GM23338 (cell line): Measurements from ENCODE around the gene PTPRN2. TPM values are rescaled to one million over a fixed set of nuclear protein-coding genes. Genes with fewer than 3 reads are reported as not detected.

Experiments
- ATAC-seq: fragments of 200-7000 bp; cut with Tn5 transposase; 3 replicates; pipeline ENCODE4 v1.9.1; 2020
- DNase-seq: peaks from one replicate; pipeline ENCODE4 v3.0.0-alpha.2; 2015; ENCODE audit warnings: low spot score
- H2AFZ ChIP-seq: fragments of 200-600 bp; sonication (generic); 2 replicates; pipeline ENCODE4 v1.8.0; 2016; ENCODE audit warnings: antibody characterized with exemption, mild to moderate bottlenecking, moderate library complexity
- H3F3A ChIP-seq: fragments of 200-600 bp; sonication (generic); replicated peaks from 2 replicates; pipeline ENCODE4 v1.8.0; 2017; ENCODE audit warnings: antibody characterized with exemption, mixed run types, low read depth
- H3K27ac ChIP-seq: fragments of 200-600 bp; sonication (generic); 2 replicates; pipeline ENCODE4 v1.6.1; 2016; ENCODE audit warnings: low read depth
- H3K27me3 ChIP-seq: fragments of 200-600 bp; sonication (generic); 2 replicates; pipeline ENCODE4 v1.8.0; 2016; ENCODE audit warnings: mild to moderate bottlenecking, mixed run types, moderate library complexity; ENCODE audit not compliant: insufficient read depth
- H3K36me3 ChIP-seq: fragments of 200-600 bp; sonication (generic); 2 replicates; pipeline ENCODE4 v1.8.0; 2016; ENCODE audit warnings: mild to moderate bottlenecking; ENCODE audit not compliant: insufficient read depth
- H3K4me1 ChIP-seq: fragments of 200-600 bp; sonication (generic); 2 replicates; pipeline ENCODE4 v1.8.0; 2016; ENCODE audit warnings: mild to moderate bottlenecking, moderate library complexity; ENCODE audit not compliant: insufficient read depth
- H3K4me2 ChIP-seq: fragments of 200-600 bp; sonication (generic); 2 replicates; pipeline ENCODE4 v1.7.1; 2017; ENCODE audit warnings: mixed run types
- H3K4me3 ChIP-seq: fragments of 200-600 bp; sonication (generic); 2 replicates; pipeline ENCODE4 v1.6.1; 2016; ENCODE audit warnings: mixed run types
- H3K79me2 ChIP-seq: fragments of 200-600 bp; sonication (generic); replicated peaks from 2 replicates; pipeline ENCODE4 v1.8.0; 2017; ENCODE audit warnings: mild to moderate bottlenecking; ENCODE audit not compliant: insufficient read depth
- H3K9me2 ChIP-seq: fragments of 200-600 bp; sonication (generic); 2 replicates; pipeline ENCODE4 v1.8.0; 2017; ENCODE audit not compliant: insufficient read depth
- H4K20me1 ChIP-seq: fragments of 200-600 bp; sonication (generic); replicated peaks from 2 replicates; pipeline ENCODE4 v1.8.0; 2017; ENCODE audit warnings: mild to moderate bottlenecking; ENCODE audit not compliant: insufficient read depth
- H3K27ac Mint-ChIP-seq: 2 replicates; pipeline ENCODE4 v1.8.0; 2020; ENCODE audit warnings: inconsistent platforms, mild to moderate bottlenecking, moderate library complexity, mixed read lengths
- H3K27me3 Mint-ChIP-seq: 3 replicates; pipeline ENCODE4 v1.8.0; 2022; ENCODE audit warnings: low read depth, mild to moderate bottlenecking, moderate library complexity, mixed read lengths, inconsistent platforms; ENCODE audit not compliant: insufficient read depth, poor library complexity
- H3K36me3 Mint-ChIP-seq: 3 replicates; pipeline ENCODE4 v1.8.0; 2021; ENCODE audit warnings: low read depth, mild to moderate bottlenecking, inconsistent platforms, moderate library complexity, mixed read lengths
- H3K4me1 Mint-ChIP-seq: 3 replicates; pipeline ENCODE4 v1.8.0; 2020; ENCODE audit warnings: mild to moderate bottlenecking, inconsistent platforms, mixed read lengths
- H3K4me3 Mint-ChIP-seq: 3 replicates; pipeline ENCODE4 v1.8.0; 2021; ENCODE audit warnings: moderate library complexity, mild to moderate bottlenecking, inconsistent platforms, mixed read lengths
- H3K9me3 Mint-ChIP-seq: 3 replicates; pipeline ENCODE4 v1.8.0; 2020; ENCODE audit warnings: moderate library complexity, mild to moderate bottlenecking, inconsistent platforms, mixed read lengths
- CREB1 ChIP-seq: fragments of 250-450 bp; sonication (Bioruptor Pico); IDR thresholded peaks from 2 replicates; pipeline ENCODE4 v1.5.0; 2020; ENCODE audit warnings: low read depth, mild to moderate bottlenecking, moderate library complexity
- EZH2 ChIP-seq: fragments of 200-600 bp; sonication (generic); IDR thresholded peaks from one replicate; pipeline ENCODE4 v1.8.0; 2017; ENCODE audit warnings: antibody characterized with exemption, mild to moderate bottlenecking, low read depth; ENCODE audit not compliant: unreplicated experiment
- EZH2phosphoT487 ChIP-seq: fragments of 200-600 bp; sonication (generic); IDR thresholded peaks from one replicate; pipeline ENCODE4 v1.8.1; 2018; ENCODE audit warnings: antibody characterized with exemption; ENCODE audit not compliant: unreplicated experiment
- JUNB ChIP-seq: IDR thresholded peaks from one replicate; pipeline ENCODE4 v1.6.1; 2016; ENCODE audit warnings: antibody characterized with exemption; ENCODE audit not compliant: unreplicated experiment
- NANOG ChIP-seq: IDR thresholded peaks from 2 replicates; pipeline ENCODE4 v1.6.1; 2016; ENCODE audit warnings: antibody characterized with exemption, borderline replicate concordance
- POLR2AphosphoS5 ChIP-seq: IDR thresholded peaks from 2 replicates; pipeline ENCODE4 v1.6.1; 2016; ENCODE audit warnings: antibody characterized with exemption, low read depth
- STAT1 ChIP-seq: IDR thresholded peaks from one replicate; pipeline ENCODE4 v1.6.1; 2016; ENCODE audit warnings: antibody characterized with exemption; ENCODE audit not compliant: unreplicated experiment
- ZNF114 ChIP-seq: fragments of 250-450 bp; sonication (Bioruptor Pico); IDR thresholded peaks from 2 replicates; pipeline ENCODE4 v1.5.0; 2020; ENCODE audit warnings: mild to moderate bottlenecking, moderate library complexity
- ZNF331 ChIP-seq: fragments of 250-450 bp; sonication (Bioruptor Pico); IDR thresholded peaks from 2 replicates; pipeline ENCODE4 v1.5.0; 2020; ENCODE audit warnings: low read depth, mild to moderate bottlenecking, moderate library complexity
- polyA plus RNA-seq: library from polyadenylated mRNA; unstranded; fragments of >200 nt; fragmentation: Nextera tagmentation; extraction: Ambion mirVana; gene quantifications from 2 replicates; pipeline ENCODE4 v1.2.1, GENCODE V29; 2016
- total RNA-seq: library from RNA; depleted of rRNA; stranded (reverse); fragments of >200 nt; shearing (Covaris generic); gene quantifications from 2 replicates; pipeline ENCODE4 v1.2.3, GENCODE V29; 2014
- TF ChIP-seq, protein P1 (sequence below): IDR thresholded peaks from one replicate; pipeline ENCODE4 v1.6.1; 2018; ENCODE audit warnings: antibody characterized with exemption; ENCODE audit not compliant: unreplicated experiment
- TF ChIP-seq, protein P2 (sequence below), 2 experiments: fragments of 200-600 bp in 1 of 2; sonication (generic) in 1 of 2; conservative IDR thresholded peaks; 2 replicates each; pipeline versions ENCODE4 v1.5.1 to v1.6.1; 2016 to 2017; ENCODE audit warnings: antibody characterized with exemption in 2 of 2, low read depth in 2 of 2, mild to moderate bottlenecking in 2 of 2, moderate library complexity in 1 of 2
- TF ChIP-seq, protein P3 (sequence below): IDR thresholded peaks from 2 replicates; pipeline ENCODE4 v1.6.1; 2016; ENCODE audit warnings: antibody characterized with exemption
- TF ChIP-seq, protein P4 (sequence below): fragments of 250-450 bp; sonication (Bioruptor Pico); IDR thresholded peaks from 2 replicates; pipeline ENCODE4 v1.5.0; 2020; ENCODE audit warnings: mild to moderate bottlenecking, moderate library complexity

The PTPRN2 gene
- total and polyA plus RNA-seq, 2 experiments from 2014 or later: 0.87 to 4.0 TPM

DNA sequence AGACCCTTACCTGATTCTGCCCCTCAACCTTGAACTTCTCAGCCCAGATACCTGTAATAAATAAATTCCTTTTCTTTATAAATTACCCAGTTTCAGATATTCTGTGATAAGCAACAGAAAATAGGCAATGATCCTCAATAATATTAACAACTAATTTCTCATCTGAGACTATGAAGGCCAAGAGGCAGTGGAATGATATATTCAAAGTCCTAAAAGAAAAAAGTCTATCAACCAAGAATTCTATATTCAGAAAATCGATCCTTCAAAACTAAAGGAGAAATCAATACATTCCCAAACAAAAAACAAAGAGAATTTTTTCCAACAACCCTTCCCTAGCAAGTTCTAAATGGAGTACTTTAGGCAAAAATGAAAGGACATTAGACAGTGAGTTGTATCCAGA lies 279.6 kb downstream of the PTPRN2 start:
- H3K79me2 ChIP-seq: no peaks in the 10 kb centered on the region
- no peaks in the 10 kb centered on the region for H3K9me2 ChIP-seq
- no peak for DNase-seq
- no peak overlapping the region for H3K4me3 Mint-ChIP-seq
- no peaks in the 10 kb centered on the region for H3K4me1 ChIP-seq
- no peak overlapping the region for H3K4me3 ChIP-seq
- H3K9me3 Mint-ChIP-seq: peaks cover 96% of the 10 kb centered on the region
- H3F3A ChIP-seq: 0 out of 2 replicates have a peak, but pooled peaks cover 7% of the 10 kb centered on the region
- H3K36me3 ChIP-seq: peaks cover 5% of the 10 kb centered on the region
- no peaks in the 10 kb centered on the region for H3K27me3 ChIP-seq
- no peak overlapping the region for H3K4me2 ChIP-seq
- ATAC-seq: no peak
- H3K27me3 Mint-ChIP-seq: peaks cover 9% of the 10 kb centered on the region
- no peak overlapping the region for H2AFZ ChIP-seq
- H3K27ac Mint-ChIP-seq: no peak overlapping the region
- no peak for TF ChIP-seq ZNF114 (CRISPR knock-in tag)
- TF ChIP-seq POLR2AphosphoS5: no peak
- TF ChIP-seq, protein P1, sequence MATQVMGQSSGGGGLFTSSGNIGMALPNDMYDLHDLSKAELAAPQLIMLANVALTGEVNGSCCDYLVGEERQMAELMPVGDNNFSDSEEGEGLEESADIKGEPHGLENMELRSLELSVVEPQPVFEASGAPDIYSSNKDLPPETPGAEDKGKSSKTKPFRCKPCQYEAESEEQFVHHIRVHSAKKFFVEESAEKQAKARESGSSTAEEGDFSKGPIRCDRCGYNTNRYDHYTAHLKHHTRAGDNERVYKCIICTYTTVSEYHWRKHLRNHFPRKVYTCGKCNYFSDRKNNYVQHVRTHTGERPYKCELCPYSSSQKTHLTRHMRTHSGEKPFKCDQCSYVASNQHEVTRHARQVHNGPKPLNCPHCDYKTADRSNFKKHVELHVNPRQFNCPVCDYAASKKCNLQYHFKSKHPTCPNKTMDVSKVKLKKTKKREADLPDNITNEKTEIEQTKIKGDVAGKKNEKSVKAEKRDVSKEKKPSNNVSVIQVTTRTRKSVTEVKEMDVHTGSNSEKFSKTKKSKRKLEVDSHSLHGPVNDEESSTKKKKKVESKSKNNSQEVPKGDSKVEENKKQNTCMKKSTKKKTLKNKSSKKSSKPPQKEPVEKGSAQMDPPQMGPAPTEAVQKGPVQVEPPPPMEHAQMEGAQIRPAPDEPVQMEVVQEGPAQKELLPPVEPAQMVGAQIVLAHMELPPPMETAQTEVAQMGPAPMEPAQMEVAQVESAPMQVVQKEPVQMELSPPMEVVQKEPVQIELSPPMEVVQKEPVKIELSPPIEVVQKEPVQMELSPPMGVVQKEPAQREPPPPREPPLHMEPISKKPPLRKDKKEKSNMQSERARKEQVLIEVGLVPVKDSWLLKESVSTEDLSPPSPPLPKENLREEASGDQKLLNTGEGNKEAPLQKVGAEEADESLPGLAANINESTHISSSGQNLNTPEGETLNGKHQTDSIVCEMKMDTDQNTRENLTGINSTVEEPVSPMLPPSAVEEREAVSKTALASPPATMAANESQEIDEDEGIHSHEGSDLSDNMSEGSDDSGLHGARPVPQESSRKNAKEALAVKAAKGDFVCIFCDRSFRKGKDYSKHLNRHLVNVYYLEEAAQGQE: no peak
- TF ChIP-seq, protein P2, sequence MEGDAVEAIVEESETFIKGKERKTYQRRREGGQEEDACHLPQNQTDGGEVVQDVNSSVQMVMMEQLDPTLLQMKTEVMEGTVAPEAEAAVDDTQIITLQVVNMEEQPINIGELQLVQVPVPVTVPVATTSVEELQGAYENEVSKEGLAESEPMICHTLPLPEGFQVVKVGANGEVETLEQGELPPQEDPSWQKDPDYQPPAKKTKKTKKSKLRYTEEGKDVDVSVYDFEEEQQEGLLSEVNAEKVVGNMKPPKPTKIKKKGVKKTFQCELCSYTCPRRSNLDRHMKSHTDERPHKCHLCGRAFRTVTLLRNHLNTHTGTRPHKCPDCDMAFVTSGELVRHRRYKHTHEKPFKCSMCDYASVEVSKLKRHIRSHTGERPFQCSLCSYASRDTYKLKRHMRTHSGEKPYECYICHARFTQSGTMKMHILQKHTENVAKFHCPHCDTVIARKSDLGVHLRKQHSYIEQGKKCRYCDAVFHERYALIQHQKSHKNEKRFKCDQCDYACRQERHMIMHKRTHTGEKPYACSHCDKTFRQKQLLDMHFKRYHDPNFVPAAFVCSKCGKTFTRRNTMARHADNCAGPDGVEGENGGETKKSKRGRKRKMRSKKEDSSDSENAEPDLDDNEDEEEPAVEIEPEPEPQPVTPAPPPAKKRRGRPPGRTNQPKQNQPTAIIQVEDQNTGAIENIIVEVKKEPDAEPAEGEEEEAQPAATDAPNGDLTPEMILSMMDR (conservative IDR thresholded peaks at IDR 0.05; ENCODE audit: low read depth in 2 of 2): no peak
- no peak for TF ChIP-seq NANOG
- TF ChIP-seq EZH2phosphoT487: no peak
- no peak for TF ChIP-seq EZH2
- TF ChIP-seq JUNB: no peak
- TF ChIP-seq, protein P3, sequence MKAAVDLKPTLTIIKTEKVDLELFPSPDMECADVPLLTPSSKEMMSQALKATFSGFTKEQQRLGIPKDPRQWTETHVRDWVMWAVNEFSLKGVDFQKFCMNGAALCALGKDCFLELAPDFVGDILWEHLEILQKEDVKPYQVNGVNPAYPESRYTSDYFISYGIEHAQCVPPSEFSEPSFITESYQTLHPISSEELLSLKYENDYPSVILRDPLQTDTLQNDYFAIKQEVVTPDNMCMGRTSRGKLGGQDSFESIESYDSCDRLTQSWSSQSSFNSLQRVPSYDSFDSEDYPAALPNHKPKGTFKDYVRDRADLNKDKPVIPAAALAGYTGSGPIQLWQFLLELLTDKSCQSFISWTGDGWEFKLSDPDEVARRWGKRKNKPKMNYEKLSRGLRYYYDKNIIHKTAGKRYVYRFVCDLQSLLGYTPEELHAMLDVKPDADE: no peak
- no peak for TF ChIP-seq ZNF331 (CRISPR knock-in tag)
- TF ChIP-seq, protein P4, sequence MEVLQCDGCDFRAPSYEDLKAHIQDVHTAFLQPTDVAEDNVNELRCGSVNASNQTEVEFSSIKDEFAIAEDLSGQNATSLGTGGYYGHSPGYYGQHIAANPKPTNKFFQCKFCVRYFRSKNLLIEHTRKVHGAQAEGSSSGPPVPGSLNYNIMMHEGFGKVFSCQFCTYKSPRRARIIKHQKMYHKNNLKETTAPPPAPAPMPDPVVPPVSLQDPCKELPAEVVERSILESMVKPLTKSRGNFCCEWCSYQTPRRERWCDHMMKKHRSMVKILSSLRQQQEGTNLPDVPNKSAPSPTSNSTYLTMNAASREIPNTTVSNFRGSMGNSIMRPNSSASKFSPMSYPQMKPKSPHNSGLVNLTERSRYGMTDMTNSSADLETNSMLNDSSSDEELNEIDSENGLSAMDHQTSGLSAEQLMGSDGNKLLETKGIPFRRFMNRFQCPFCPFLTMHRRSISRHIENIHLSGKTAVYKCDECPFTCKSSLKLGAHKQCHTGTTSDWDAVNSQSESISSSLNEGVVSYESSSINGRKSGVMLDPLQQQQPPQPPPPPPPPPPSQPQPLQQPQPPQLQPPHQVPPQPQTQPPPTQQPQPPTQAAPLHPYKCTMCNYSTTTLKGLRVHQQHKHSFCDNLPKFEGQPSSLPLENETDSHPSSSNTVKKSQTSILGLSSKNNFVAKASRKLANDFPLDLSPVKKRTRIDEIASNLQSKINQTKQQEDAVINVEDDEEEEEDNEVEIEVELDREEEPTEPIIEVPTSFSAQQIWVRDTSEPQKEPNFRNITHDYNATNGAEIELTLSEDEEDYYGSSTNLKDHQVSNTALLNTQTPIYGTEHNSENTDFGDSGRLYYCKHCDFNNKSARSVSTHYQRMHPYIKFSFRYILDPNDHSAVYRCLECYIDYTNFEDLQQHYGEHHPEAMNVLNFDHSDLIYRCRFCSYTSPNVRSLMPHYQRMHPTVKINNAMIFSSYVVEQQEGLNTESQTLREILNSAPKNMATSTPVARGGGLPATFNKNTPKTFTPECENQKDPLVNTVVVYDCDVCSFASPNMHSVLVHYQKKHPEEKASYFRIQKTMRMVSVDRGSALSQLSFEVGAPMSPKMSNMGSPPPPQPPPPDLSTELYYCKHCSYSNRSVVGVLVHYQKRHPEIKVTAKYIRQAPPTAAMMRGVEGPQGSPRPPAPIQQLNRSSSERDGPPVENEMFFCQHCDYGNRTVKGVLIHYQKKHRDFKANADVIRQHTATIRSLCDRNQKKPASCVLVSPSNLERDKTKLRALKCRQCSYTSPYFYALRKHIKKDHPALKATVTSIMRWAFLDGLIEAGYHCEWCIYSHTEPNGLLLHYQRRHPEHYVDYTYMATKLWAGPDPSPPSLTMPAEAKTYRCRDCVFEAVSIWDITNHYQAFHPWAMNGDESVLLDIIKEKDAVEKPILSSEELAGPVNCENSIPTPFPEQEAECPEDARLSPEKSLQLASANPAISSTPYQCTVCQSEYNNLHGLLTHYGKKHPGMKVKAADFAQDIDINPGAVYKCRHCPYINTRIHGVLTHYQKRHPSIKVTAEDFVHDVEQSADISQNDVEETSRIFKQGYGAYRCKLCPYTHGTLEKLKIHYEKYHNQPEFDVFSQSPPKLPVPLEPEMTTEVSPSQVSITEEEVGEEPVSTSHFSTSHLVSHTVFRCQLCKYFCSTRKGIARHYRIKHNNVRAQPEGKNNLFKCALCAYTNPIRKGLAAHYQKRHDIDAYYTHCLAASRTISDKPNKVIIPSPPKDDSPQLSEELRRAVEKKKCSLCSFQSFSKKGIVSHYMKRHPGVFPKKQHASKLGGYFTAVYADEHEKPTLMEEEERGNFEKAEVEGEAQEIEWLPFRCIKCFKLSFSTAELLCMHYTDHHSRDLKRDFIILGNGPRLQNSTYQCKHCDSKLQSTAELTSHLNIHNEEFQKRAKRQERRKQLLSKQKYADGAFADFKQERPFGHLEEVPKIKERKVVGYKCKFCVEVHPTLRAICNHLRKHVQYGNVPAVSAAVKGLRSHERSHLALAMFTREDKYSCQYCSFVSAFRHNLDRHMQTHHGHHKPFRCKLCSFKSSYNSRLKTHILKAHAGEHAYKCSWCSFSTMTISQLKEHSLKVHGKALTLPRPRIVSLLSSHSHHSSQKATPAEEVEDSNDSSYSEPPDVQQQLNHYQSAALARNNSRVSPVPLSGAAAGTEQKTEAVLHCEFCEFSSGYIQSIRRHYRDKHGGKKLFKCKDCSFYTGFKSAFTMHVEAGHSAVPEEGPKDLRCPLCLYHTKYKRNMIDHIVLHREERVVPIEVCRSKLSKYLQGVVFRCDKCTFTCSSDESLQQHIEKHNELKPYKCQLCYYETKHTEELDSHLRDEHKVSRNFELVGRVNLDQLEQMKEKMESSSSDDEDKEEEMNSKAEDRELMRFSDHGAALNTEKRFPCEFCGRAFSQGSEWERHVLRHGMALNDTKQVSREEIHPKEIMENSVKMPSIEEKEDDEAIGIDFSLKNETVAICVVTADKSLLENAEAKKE (CRISPR knock-in tag): no peak
- TF ChIP-seq STAT1: no peak
- TF ChIP-seq CREB1 (CRISPR knock-in tag): no peak
- H3K36me3 Mint-ChIP-seq: peaks cover 37% of the 10 kb centered on the region
- H4K20me1 ChIP-seq: no peaks in the 10 kb centered on the region
- no peaks in the 10 kb centered on the region for H3K4me1 Mint-ChIP-seq
- H3K27ac ChIP-seq: no peak overlapping the region
